Right lobe of liver (tissue), 4 donors: Measurements from ENCODE around the gene OPCML.

Source experiments
- POLR2A ChIP-seq: fragments of 450-650 bp; IDR thresholded peaks from one replicate; pipeline ENCODE4 v1.6.1; 2017; ENCODE audit warnings: antibody characterized with exemption, mild to moderate bottlenecking
- TF ChIP-seq, protein P1 (sequence below), 4 donors: fragments of 200-600 bp in 3 of 4; fragments of 450-650 bp in 1 of 4; IDR thresholded peaks; one replicate each; pipeline versions ENCODE4 v1.5.1 to v1.8.0; 2016 to 2022; ENCODE audit warnings: antibody characterized with exemption in 4 of 4, mild to moderate bottlenecking in 2 of 4
- donor health status: DM: no; HTN: no; CAD: no.
- donor health status: DM: no; HTN: no; CAD: no.
- donor health status: DM: no; HTN: yes; CAD: no.

- TF ChIP-seq, protein P1, sequence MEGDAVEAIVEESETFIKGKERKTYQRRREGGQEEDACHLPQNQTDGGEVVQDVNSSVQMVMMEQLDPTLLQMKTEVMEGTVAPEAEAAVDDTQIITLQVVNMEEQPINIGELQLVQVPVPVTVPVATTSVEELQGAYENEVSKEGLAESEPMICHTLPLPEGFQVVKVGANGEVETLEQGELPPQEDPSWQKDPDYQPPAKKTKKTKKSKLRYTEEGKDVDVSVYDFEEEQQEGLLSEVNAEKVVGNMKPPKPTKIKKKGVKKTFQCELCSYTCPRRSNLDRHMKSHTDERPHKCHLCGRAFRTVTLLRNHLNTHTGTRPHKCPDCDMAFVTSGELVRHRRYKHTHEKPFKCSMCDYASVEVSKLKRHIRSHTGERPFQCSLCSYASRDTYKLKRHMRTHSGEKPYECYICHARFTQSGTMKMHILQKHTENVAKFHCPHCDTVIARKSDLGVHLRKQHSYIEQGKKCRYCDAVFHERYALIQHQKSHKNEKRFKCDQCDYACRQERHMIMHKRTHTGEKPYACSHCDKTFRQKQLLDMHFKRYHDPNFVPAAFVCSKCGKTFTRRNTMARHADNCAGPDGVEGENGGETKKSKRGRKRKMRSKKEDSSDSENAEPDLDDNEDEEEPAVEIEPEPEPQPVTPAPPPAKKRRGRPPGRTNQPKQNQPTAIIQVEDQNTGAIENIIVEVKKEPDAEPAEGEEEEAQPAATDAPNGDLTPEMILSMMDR (IDR thresholded peaks at IDR 0.05), result peak; percentile 45 to 73 (median 70)
- TF ChIP-seq POLR2A, result no peak
These were observed 453.5 kb downstream of the OPCML start for GRCh38 chr11:133078591-133079404.
